GM21526 (cell line): Measurements from ENCODE around the gene FXYD6.

Experiments used
- ATAC-seq: cut with Tn5 transposase; IDR thresholded peaks from one replicate; pipeline ENCODE4 v1.9.1; 2021; ENCODE audit warnings: moderate library complexity; ENCODE audit not compliant: unreplicated experiment, low FRiP score

FXYD6 gene

GRCh38 chr11:117910941-117911655 lies 34.6 kb upstream of the FXYD6 start:
- no peak for ATAC-seq

GRCh38 chr11:117910525-117910924 lies 34.1 kb upstream of the FXYD6 start:
- ATAC-seq, result no peak

GRCh38 chr11:117909611-117910382 lies 33.3 kb upstream of the FXYD6 start:
- ATAC-seq, result no peak

- no peak for ATAC-seq
Measured at GRCh38 chr11:117908959-117909610, 32.6 kb upstream of the FXYD6 start.

- no peak for ATAC-seq
Measured at GRCh38 chr11:117908109-117908895, 31.8 kb upstream of the FXYD6 start.

- peak; percentile 52 for ATAC-seq
Measured at GRCh38 chr11:117907276-117908108, 31.0 kb upstream of the FXYD6 start.

GRCh38 chr11:117906710-117907109 lies 30.3 kb upstream of the FXYD6 start:
- no peak for ATAC-seq

- ATAC-seq, result no peak
Measured at GRCh38 chr11:117906126-117906525, 29.7 kb upstream of the FXYD6 start.

- no peak for ATAC-seq
Measured at GRCh38 chr11:117905524-117905923, 29.1 kb upstream of the FXYD6 start.

- no peak for ATAC-seq
Measured at GRCh38 chr11:117903505-117904382, 27.3 kb upstream of the FXYD6 start.

- no peak for ATAC-seq
Measured at GRCh38 chr11:117902001-117902845, 25.8 kb upstream of the FXYD6 start.

GRCh38 chr11:117901601-117902000 lies 25.1 kb upstream of the FXYD6 start:
- no peak for ATAC-seq

GRCh38 chr11:117900720-117901440 lies 24.4 kb upstream of the FXYD6 start:
- no peak for ATAC-seq

GRCh38 chr11:117900121-117900648 lies 23.7 kb upstream of the FXYD6 start:
- no peak for ATAC-seq

- no peak for ATAC-seq
Measured at GRCh38 chr11:117898059-117898458, 21.6 kb upstream of the FXYD6 start.

GRCh38 chr11:117892651-117893050 lies 16.2 kb upstream of the FXYD6 start:
- no peak for ATAC-seq

GRCh38 chr11:117891362-117891761 lies 14.9 kb upstream of the FXYD6 start:
- no peak for ATAC-seq
